Measurements from ENCODE around the gene SUSD3.

Gene SUSD3

GRCh38 chr9:93081931-93082330 is 23.4 kb downstream of the SUSD3 start:
- TF ChIP-seq, protein P1, sequence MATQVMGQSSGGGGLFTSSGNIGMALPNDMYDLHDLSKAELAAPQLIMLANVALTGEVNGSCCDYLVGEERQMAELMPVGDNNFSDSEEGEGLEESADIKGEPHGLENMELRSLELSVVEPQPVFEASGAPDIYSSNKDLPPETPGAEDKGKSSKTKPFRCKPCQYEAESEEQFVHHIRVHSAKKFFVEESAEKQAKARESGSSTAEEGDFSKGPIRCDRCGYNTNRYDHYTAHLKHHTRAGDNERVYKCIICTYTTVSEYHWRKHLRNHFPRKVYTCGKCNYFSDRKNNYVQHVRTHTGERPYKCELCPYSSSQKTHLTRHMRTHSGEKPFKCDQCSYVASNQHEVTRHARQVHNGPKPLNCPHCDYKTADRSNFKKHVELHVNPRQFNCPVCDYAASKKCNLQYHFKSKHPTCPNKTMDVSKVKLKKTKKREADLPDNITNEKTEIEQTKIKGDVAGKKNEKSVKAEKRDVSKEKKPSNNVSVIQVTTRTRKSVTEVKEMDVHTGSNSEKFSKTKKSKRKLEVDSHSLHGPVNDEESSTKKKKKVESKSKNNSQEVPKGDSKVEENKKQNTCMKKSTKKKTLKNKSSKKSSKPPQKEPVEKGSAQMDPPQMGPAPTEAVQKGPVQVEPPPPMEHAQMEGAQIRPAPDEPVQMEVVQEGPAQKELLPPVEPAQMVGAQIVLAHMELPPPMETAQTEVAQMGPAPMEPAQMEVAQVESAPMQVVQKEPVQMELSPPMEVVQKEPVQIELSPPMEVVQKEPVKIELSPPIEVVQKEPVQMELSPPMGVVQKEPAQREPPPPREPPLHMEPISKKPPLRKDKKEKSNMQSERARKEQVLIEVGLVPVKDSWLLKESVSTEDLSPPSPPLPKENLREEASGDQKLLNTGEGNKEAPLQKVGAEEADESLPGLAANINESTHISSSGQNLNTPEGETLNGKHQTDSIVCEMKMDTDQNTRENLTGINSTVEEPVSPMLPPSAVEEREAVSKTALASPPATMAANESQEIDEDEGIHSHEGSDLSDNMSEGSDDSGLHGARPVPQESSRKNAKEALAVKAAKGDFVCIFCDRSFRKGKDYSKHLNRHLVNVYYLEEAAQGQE (IDR thresholded peaks at IDR 0.05; ENCODE audit: low read depth) = no peak
- TF ChIP-seq ZBTB7A (IDR thresholded peaks at IDR 0.05; ENCODE audit: low read depth) (no peak), NFIC (IDR thresholded peaks at IDR 0.05) (no peak), FOXM1 (IDR thresholded peaks at IDR 0.05; ENCODE audit: borderline replicate concordance, low read depth) (no peak), TEAD4 (IDR thresholded peaks at IDR 0.05) (no peak), RAD21 (IDR thresholded peaks at IDR 0.05; ENCODE audit: low read depth) (no peak), TCF12 (IDR thresholded peaks at IDR 0.05; ENCODE audit: low read depth) (no peak), USF1 (IDR thresholded peaks at IDR 0.05) (no peak), EP300 (IDR thresholded peaks at IDR 0.05; ENCODE audit: borderline replicate concordance) (no peak), CREB1 (IDR thresholded peaks at IDR 0.05; ENCODE audit: low read depth) (no peak), TAF1 (IDR thresholded peaks at IDR 0.05; ENCODE audit: low read depth) (no peak), YY1 (IDR thresholded peaks at IDR 0.05; ENCODE audit: low read depth) (no peak), CEBPB (IDR thresholded peaks at IDR 0.05) (no peak), EGR1 (IDR thresholded peaks at IDR 0.05) (no peak)
- TF ChIP-seq, protein P2, sequence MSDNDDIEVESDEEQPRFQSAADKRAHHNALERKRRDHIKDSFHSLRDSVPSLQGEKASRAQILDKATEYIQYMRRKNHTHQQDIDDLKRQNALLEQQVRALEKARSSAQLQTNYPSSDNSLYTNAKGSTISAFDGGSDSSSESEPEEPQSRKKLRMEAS (IDR thresholded peaks at IDR 0.05) = no peak

GRCh38 chr9:93082841-93083411 is 24.4 kb downstream of the SUSD3 start:
- TF ChIP-seq YY1 (IDR thresholded peaks at IDR 0.05; ENCODE audit: low read depth) (no peak), CEBPB (IDR thresholded peaks at IDR 0.05) (no peak), USF1 (IDR thresholded peaks at IDR 0.05) (no peak), FOXM1 (IDR thresholded peaks at IDR 0.05; ENCODE audit: borderline replicate concordance, low read depth) (no peak), NFIC (IDR thresholded peaks at IDR 0.05) (no peak), EGR1 (IDR thresholded peaks at IDR 0.05) (no peak), RAD21 (IDR thresholded peaks at IDR 0.05; ENCODE audit: low read depth) (no peak), CREB1 (IDR thresholded peaks at IDR 0.05; ENCODE audit: low read depth) (no peak), TCF12 (IDR thresholded peaks at IDR 0.05; ENCODE audit: low read depth) (no peak), TAF1 (IDR thresholded peaks at IDR 0.05; ENCODE audit: low read depth) (no peak), EP300 (IDR thresholded peaks at IDR 0.05; ENCODE audit: borderline replicate concordance) (no peak), ZBTB7A (IDR thresholded peaks at IDR 0.05; ENCODE audit: low read depth) (no peak), TEAD4 (IDR thresholded peaks at IDR 0.05) (no peak)
- TF ChIP-seq, protein P1 (IDR thresholded peaks at IDR 0.05; ENCODE audit: low read depth) = no peak
- TF ChIP-seq, protein P2 (IDR thresholded peaks at IDR 0.05) = no peak

- TF ChIP-seq USF1 (IDR thresholded peaks at IDR 0.05) (no peak), FOXM1 (IDR thresholded peaks at IDR 0.05; ENCODE audit: borderline replicate concordance, low read depth) (no peak), CREB1 (IDR thresholded peaks at IDR 0.05; ENCODE audit: low read depth) (no peak), TEAD4 (IDR thresholded peaks at IDR 0.05) (no peak), EP300 (IDR thresholded peaks at IDR 0.05; ENCODE audit: borderline replicate concordance) (no peak), ZBTB7A (IDR thresholded peaks at IDR 0.05; ENCODE audit: low read depth) (no peak), NFIC (IDR thresholded peaks at IDR 0.05) (no peak), RAD21 (IDR thresholded peaks at IDR 0.05; ENCODE audit: low read depth) (no peak), TAF1 (IDR thresholded peaks at IDR 0.05; ENCODE audit: low read depth) (no peak)
- TF ChIP-seq, protein P2 (IDR thresholded peaks at IDR 0.05) = no peak
- TF ChIP-seq, protein P1 (IDR thresholded peaks at IDR 0.05; ENCODE audit: low read depth) = no peak
These were observed 25.3 kb downstream of the SUSD3 start for GRCh38 chr9:93083592-93084470.
